Neuronal stem cell (in vitro differentiated cells): ENCODE results near the gene BCAS3.

Source experiments
- DNase-seq: peaks from one replicate; pipeline ENCODE4 v3.0.0-alpha.2; 2013; ENCODE audit warnings: low spot score
- H2AFZ ChIP-seq: one replicate; pipeline ENCODE4 v1.6.1; 2013; ENCODE audit warnings: mild to moderate bottlenecking, low read length, inconsistent platforms
- H2AK5ac ChIP-seq: 2 replicates; pipeline ENCODE4 v1.6.1; 2013; ENCODE audit warnings: low read depth, mild to moderate bottlenecking, inconsistent platforms, low read length, moderate library complexity, mixed read lengths
- H2BK120ac ChIP-seq: 2 replicates; pipeline ENCODE4 v1.6.1; 2013; ENCODE audit warnings: low read depth, mild to moderate bottlenecking, inconsistent platforms, low read length, moderate library complexity, mixed read lengths
- H2BK12ac ChIP-seq: one replicate; pipeline ENCODE4 v1.6.1; 2013; ENCODE audit warnings: low read length, inconsistent platforms
- H2BK15ac ChIP-seq: 2 replicates; pipeline ENCODE4 v1.6.1; 2013; ENCODE audit warnings: mild to moderate bottlenecking, low read length, inconsistent platforms, mixed read lengths
- H2BK5ac ChIP-seq: one replicate; pipeline ENCODE4 v1.6.1; 2013; ENCODE audit warnings: inconsistent platforms, mild to moderate bottlenecking, low read length, moderate library complexity
- H3K14ac ChIP-seq: one replicate; pipeline ENCODE4 v1.6.1; 2013; ENCODE audit warnings: low read length, inconsistent platforms
- H3K18ac ChIP-seq: 2 replicates; pipeline ENCODE4 v1.6.1; 2013; ENCODE audit warnings: low read length, inconsistent platforms
- H3K23ac ChIP-seq: 2 replicates; pipeline ENCODE4 v1.6.1; 2013; ENCODE audit warnings: low read depth, mild to moderate bottlenecking, mixed read lengths, low read length, inconsistent platforms; ENCODE audit not compliant: poor library complexity
- H3K27ac ChIP-seq: replicated peaks from 3 replicates; pipeline ENCODE4 v1.5.1; 2013; ENCODE audit warnings: low read length, inconsistent platforms
- H3K27me3 ChIP-seq, 3 experiments: 2 replicates each; pipeline ENCODE4 v1.6.1; 2013; ENCODE audit warnings: low read length in 3 of 3, mild to moderate bottlenecking in 2 of 3, inconsistent platforms in 1 of 3, low read depth in 1 of 3, mixed read lengths in 1 of 3, moderate library complexity in 1 of 3; ENCODE audit not compliant: control insufficient read depth in 3 of 3, insufficient read depth in 3 of 3
- H3K36me3 ChIP-seq, 2 donors: replicated peaks in 1 of 2; 2 replicates each; pipeline ENCODE4 v1.6.1; 2013; ENCODE audit warnings: low read length in 2 of 2; ENCODE audit not compliant: control insufficient read depth in 2 of 2, insufficient read depth in 2 of 2
- H3K4ac ChIP-seq: 2 replicates; pipeline ENCODE4 v1.6.1; 2013; ENCODE audit warnings: inconsistent platforms, mild to moderate bottlenecking, low read length, moderate library complexity
- H3K4me1 ChIP-seq, 2 donors: 1 replicate in 1 of 2; 2 replicates in 1 of 2; pipeline ENCODE4 v1.6.1; 2013; ENCODE audit warnings: low read length in 2 of 2, low read depth in 1 of 2; ENCODE audit not compliant: control insufficient read depth in 2 of 2, insufficient read depth in 1 of 2
- H3K4me2 ChIP-seq: one replicate; pipeline ENCODE4 v1.6.1; 2013; ENCODE audit warnings: mild to moderate bottlenecking, low read length, inconsistent platforms; ENCODE audit not compliant: insufficient read depth, poor library complexity, severe bottlenecking
- H3K4me3 ChIP-seq, 2 donors: 2 replicates each; pipeline ENCODE4 v1.5.1; 2013; ENCODE audit warnings: low read length in 2 of 2, mild to moderate bottlenecking in 2 of 2, inconsistent platforms in 1 of 2, moderate library complexity in 1 of 2
- H3K79me1 ChIP-seq: one replicate; pipeline ENCODE4 v1.6.1; 2013; ENCODE audit warnings: low read depth, mild to moderate bottlenecking, inconsistent platforms, low read length, moderate library complexity
- H3K9ac ChIP-seq: one replicate; pipeline ENCODE4 v1.6.1; 2013; ENCODE audit warnings: mild to moderate bottlenecking, low read depth, low read length, inconsistent platforms; ENCODE audit not compliant: poor library complexity
- H3K9me3 ChIP-seq, 2 donors: replicated peaks in 1 of 2; 2 replicates each; pipeline versions ENCODE3 to v1.6.1; 2013; ENCODE audit warnings: low read length in 2 of 2, mild to moderate bottlenecking in 2 of 2, inconsistent platforms in 1 of 2, low read depth in 1 of 2, mixed read lengths in 1 of 2, moderate library complexity in 1 of 2; ENCODE audit not compliant: control insufficient read depth in 2 of 2, insufficient read depth in 1 of 2
- H4K8ac ChIP-seq: one replicate; pipeline ENCODE4 v1.6.1; 2013; ENCODE audit warnings: low read depth, mild to moderate bottlenecking, inconsistent platforms, low read length, moderate library complexity
- H4K91ac ChIP-seq: one replicate; pipeline ENCODE4 v1.6.1; 2013; ENCODE audit warnings: low read length, low read depth, mild to moderate bottlenecking, inconsistent platforms; ENCODE audit not compliant: poor library complexity
- WGBS, 2 donors: extraction: QIAGEN DNeasy Blood & Tissue Kit; methylation state at CpG; one replicate each; pipeline ENCODE4 v1.1.7; 2013; ENCODE audit warnings: missing lambda C conversion rate in 2 of 2, mixed read lengths in 1 of 2; ENCODE audit not compliant: insufficient read length in 2 of 2, insufficient replicate concordance in 1 of 2; ENCODE audit errors: extremely low coverage in 2 of 2; 5-methylcytosine and 5-hydroxymethylcytosine counted together

BCAS3 gene

DNA sequence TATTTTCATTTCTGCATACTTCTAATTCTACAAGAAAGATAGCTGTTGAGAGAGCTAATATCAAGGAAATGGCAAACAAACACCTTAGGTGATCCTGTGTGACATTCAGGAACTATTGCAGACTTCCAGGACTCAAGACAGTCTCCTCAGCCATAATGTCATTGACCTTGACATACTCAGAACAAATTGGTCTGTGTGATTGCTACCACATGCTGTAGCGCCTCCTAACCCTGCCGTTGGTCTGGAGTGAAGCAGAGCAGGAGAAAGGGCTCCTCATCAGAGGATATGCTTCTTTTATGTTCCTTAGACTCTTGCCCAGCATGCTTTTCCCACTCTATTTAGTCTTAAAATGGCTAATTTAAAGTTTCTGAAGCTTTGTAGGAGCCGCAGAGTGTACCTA lies 527.8 kb downstream of the BCAS3 start:
- Histone ChIP-seq H3K18ac (no peak overlapping the region), H2BK120ac (no peak overlapping the region), H2BK15ac (no peak overlapping the region), H3K4me2 (no peak overlapping the region), H3K4ac (no peak overlapping the region), H2AFZ (no peak overlapping the region), H3K9ac (no peak overlapping the region), H4K91ac (no peak overlapping the region), H3K14ac (no peak overlapping the region), H3K4me3 (no peak overlapping the region), H2BK12ac (no peak overlapping the region), H3K36me3 (no peaks in the 10 kb centered on the region), H3K9me3 (peaks cover 0 to 2% of the 10 kb centered on the region in 2 donors), H3K4me1 (peaks cover 17 to 31% of the 10 kb centered on the region in 2 donors), H3K27ac (no peak overlapping the region), H3K27me3 (no peaks in the 10 kb centered on the region), H3K79me1 (no peaks in the 10 kb centered on the region), H2BK5ac (no peak overlapping the region), H3K23ac (no peak overlapping the region), H2AK5ac (no peak overlapping the region), H4K8ac (no peak overlapping the region)
- no peak for DNase-seq
- WGBS, 2 donors, result no CpG with 5 or more reads among the region's 3 CpGs

GRCh38 chr17:61205931-61206330 lies 528.3 kb downstream of the BCAS3 start:
- H3K4me2 ChIP-seq, result no peak overlapping the region
- no peaks in the 10 kb centered on the region for H3K79me1 ChIP-seq
- H3K36me3 ChIP-seq, result no peaks in the 10 kb centered on the region
- DNase-seq, result no peak
- no peak overlapping the region for H2BK15ac ChIP-seq
- WGBS, 2 donors, result no CpG with 5 or more reads among the region's 4 CpGs
- peaks cover 0 to 2% of the 10 kb centered on the region in 2 donors for H3K9me3 ChIP-seq
- no peak overlapping the region for H4K8ac ChIP-seq
- no peaks in the 10 kb centered on the region for H3K27me3 ChIP-seq
- no peak overlapping the region for H3K23ac ChIP-seq
- no peak overlapping the region for H3K4me3 ChIP-seq
- no peak overlapping the region for H4K91ac ChIP-seq
- no peak overlapping the region for H3K18ac ChIP-seq
- H2AFZ ChIP-seq, result no peak overlapping the region
- no peak overlapping the region for H3K4ac ChIP-seq
- H3K4me1 ChIP-seq, result peaks cover 21 to 36% of the 10 kb centered on the region in 2 donors
- no peak overlapping the region for H3K9ac ChIP-seq
- H3K27ac ChIP-seq, result no peak overlapping the region
- no peak overlapping the region for H3K14ac ChIP-seq
- H2BK120ac ChIP-seq, result no peak overlapping the region
- no peak overlapping the region for H2BK12ac ChIP-seq
- no peak overlapping the region for H2AK5ac ChIP-seq
- no peak overlapping the region for H2BK5ac ChIP-seq

- H2BK120ac ChIP-seq, result no peak overlapping the region
- no peak overlapping the region for H4K8ac ChIP-seq
- peaks cover 26 to 43% of the 10 kb centered on the region in 2 donors for H3K4me1 ChIP-seq
- no peak overlapping the region for H2BK5ac ChIP-seq
- peaks cover 0 to 4% of the 10 kb centered on the region in 2 donors for H3K9me3 ChIP-seq
- no peak for DNase-seq
- no peak overlapping the region for H3K9ac ChIP-seq
- H2AFZ ChIP-seq, result no peak overlapping the region
- H2BK12ac ChIP-seq, result no peak overlapping the region
- H3K4me2 ChIP-seq, result no peak overlapping the region
- no peak overlapping the region for H3K18ac ChIP-seq
- H3K79me1 ChIP-seq, result no peaks in the 10 kb centered on the region
- H2AK5ac ChIP-seq, result no peak overlapping the region
- no peak overlapping the region for H3K14ac ChIP-seq
- H4K91ac ChIP-seq, result no peak overlapping the region
- no CpG with 5 or more reads among the region's 5 CpGs for WGBS, 2 donors
- H3K4me3 ChIP-seq, result no peak overlapping the region
- no peaks in the 10 kb centered on the region for H3K36me3 ChIP-seq
- no peak overlapping the region for H3K4ac ChIP-seq
- H3K23ac ChIP-seq, result no peak overlapping the region
- no peak overlapping the region for H3K27ac ChIP-seq
- no peak overlapping the region for H2BK15ac ChIP-seq
- no peaks in the 10 kb centered on the region for H3K27me3 ChIP-seq
Observed at GRCh38 chr17:61206922-61207321, 529.3 kb downstream of the BCAS3 start.

- H2BK120ac ChIP-seq, result no peak overlapping the region
- H2AFZ ChIP-seq, result peak overlapping the region; percentile 46
- no peak overlapping the region for H2BK15ac ChIP-seq
- H3K23ac ChIP-seq, result no peak overlapping the region
- no peak overlapping the region for H4K8ac ChIP-seq
- no peak overlapping the region for H3K9ac ChIP-seq
- H3K18ac ChIP-seq, result no peak overlapping the region
- no peaks in the 10 kb centered on the region for H3K27me3 ChIP-seq
- H2BK5ac ChIP-seq, result no peak overlapping the region
- no peak overlapping the region for H3K14ac ChIP-seq
- no peak for DNase-seq
- no peaks in the 10 kb centered on the region for H3K36me3 ChIP-seq
- no peak overlapping the region for H3K4ac ChIP-seq
- no peak overlapping the region for H2AK5ac ChIP-seq
- no peaks in the 10 kb centered on the region for H3K79me1 ChIP-seq
- no peak overlapping the region for H4K91ac ChIP-seq
- H2BK12ac ChIP-seq, result no peak overlapping the region
- no peak overlapping the region for H3K4me3 ChIP-seq
- no CpG with 5 or more reads among the region's 6 CpGs for WGBS, 2 donors
- no peak overlapping the region for H3K27ac ChIP-seq
- peaks cover 26 to 43% of the 10 kb centered on the region in 2 donors for H3K4me1 ChIP-seq
- no peak overlapping the region for H3K4me2 ChIP-seq
- peaks cover 0 to 4% of the 10 kb centered on the region in 2 donors for H3K9me3 ChIP-seq
Observed at GRCh38 chr17:61208301-61209105, 530.9 kb downstream of the BCAS3 start.
